Measurements from ENCODE around the gene MYLK4. TPM values are rescaled to one million over a fixed set of nuclear protein-coding genes. Genes with fewer than 3 reads are reported as not detected.

The MYLK4 gene
- total RNA-seq, 1 experiment from 2014 or later: 0.93 TPM

DNA sequence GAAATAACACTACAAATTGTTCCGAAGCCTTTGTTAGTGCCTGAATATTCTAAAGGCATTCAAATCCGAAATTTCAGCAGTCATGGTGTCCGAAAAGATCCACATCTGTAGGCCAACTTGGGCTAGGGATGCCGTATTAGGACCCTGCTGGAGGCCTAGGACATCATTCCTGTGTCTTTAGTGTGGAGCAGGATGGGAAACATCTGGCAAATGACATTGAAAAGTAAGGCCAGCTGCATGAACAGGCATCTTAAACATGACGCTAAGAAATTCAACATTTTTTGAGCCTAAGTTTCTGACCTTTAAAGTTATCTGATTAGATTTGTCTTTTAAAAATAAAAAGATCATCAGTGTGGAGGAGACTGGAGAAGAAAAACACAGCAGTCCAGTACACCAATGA, 91.3 kb downstream of the MYLK4 start:
- intact Hi-C loops (cut with micrococcal nuclease): no loop called here
- Mint-ChIP-seq H3K4me1 (ENCODE audit: insufficient read depth, unreplicated experiment) (peaks cover 28% of the 10 kb centered on the region), H3K27me3 (ENCODE audit: insufficient read depth, unreplicated experiment) (no peaks in the 10 kb centered on the region), H3K27ac (ENCODE audit: low read depth, unreplicated experiment) (peak overlapping the region; percentile 78), H3K9me3 (ENCODE audit: unreplicated experiment) (peaks cover 6% of the 10 kb centered on the region), H3K4me3 (ENCODE audit: unreplicated experiment) (no peak overlapping the region), H3K36me3 (ENCODE audit: insufficient read depth, unreplicated experiment) (no peaks in the 10 kb centered on the region)
- POLR2A ChIA-PET: interaction anchor here (0.6 to 1.7 kb wide), 9 partner anchors 11 to 637 kb away, joined by 3 to 5 read pairs (median 3); partner anchors contain the start of gene WRNIP1
- CTCF ChIA-PET: interaction anchor here (0.9 to 1.9 kb wide), 2 partner anchors 11 to 25 kb away, joined by 3 to 4 read pairs; no protein-coding TSS in a partner anchor
- no TSS peak for BruUV-seq (replicated peaks)
- no peak for DNase-seq (ENCODE audit: unreplicated experiment)
- TF ChIP-seq, protein P1, sequence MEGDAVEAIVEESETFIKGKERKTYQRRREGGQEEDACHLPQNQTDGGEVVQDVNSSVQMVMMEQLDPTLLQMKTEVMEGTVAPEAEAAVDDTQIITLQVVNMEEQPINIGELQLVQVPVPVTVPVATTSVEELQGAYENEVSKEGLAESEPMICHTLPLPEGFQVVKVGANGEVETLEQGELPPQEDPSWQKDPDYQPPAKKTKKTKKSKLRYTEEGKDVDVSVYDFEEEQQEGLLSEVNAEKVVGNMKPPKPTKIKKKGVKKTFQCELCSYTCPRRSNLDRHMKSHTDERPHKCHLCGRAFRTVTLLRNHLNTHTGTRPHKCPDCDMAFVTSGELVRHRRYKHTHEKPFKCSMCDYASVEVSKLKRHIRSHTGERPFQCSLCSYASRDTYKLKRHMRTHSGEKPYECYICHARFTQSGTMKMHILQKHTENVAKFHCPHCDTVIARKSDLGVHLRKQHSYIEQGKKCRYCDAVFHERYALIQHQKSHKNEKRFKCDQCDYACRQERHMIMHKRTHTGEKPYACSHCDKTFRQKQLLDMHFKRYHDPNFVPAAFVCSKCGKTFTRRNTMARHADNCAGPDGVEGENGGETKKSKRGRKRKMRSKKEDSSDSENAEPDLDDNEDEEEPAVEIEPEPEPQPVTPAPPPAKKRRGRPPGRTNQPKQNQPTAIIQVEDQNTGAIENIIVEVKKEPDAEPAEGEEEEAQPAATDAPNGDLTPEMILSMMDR (IDR thresholded peaks at IDR 0.05; ENCODE audit: unreplicated experiment): no peak

DNA sequence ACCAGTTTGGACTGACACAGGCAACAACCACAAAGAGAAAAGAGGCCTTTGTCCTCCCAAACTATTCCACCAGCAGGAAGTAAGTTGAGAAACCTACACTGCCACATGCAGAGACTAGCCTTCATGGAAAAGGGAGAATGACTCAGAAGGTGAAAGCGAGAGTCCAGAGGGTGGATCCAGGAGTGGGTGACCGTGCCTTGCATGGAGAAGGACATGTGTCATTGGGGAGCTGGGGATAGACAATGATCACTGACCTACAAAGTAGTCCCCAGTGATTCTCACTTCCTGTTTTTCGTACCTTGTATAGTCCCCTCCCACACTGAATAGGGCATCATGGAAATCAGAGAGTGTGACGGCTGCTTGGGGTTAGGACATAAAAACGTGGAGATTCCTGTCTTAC, 91.9 kb downstream of the MYLK4 start:
- Mint-ChIP-seq H3K27ac (ENCODE audit: low read depth, unreplicated experiment) (peak overlapping the region; percentile 78), H3K36me3 (ENCODE audit: insufficient read depth, unreplicated experiment) (no peaks in the 10 kb centered on the region), H3K4me3 (ENCODE audit: unreplicated experiment) (no peak overlapping the region), H3K9me3 (ENCODE audit: unreplicated experiment) (peaks cover 6% of the 10 kb centered on the region), H3K4me1 (ENCODE audit: insufficient read depth, unreplicated experiment) (peaks cover 28% of the 10 kb centered on the region), H3K27me3 (ENCODE audit: insufficient read depth, unreplicated experiment) (no peaks in the 10 kb centered on the region)
- intact Hi-C loops (cut with micrococcal nuclease): no loop called here
- ChIA-PET CTCF (interaction anchor here (0.6 to 0.9 kb wide), 2 partner anchors 11 to 24 kb away, joined by 3 read pairs; no protein-coding TSS in a partner anchor), POLR2A (interaction anchor here (0.6 to 1.7 kb wide), 7 partner anchors 12 to 1103 kb away, joined by 3 to 5 read pairs (median 3); no protein-coding TSS in a partner anchor)
- DNase-seq (ENCODE audit: unreplicated experiment): peak; percentile 85
- BruUV-seq (replicated peaks): no TSS peak
- TF ChIP-seq, protein P1 (IDR thresholded peaks at IDR 0.05; ENCODE audit: unreplicated experiment): no peak

DNA sequence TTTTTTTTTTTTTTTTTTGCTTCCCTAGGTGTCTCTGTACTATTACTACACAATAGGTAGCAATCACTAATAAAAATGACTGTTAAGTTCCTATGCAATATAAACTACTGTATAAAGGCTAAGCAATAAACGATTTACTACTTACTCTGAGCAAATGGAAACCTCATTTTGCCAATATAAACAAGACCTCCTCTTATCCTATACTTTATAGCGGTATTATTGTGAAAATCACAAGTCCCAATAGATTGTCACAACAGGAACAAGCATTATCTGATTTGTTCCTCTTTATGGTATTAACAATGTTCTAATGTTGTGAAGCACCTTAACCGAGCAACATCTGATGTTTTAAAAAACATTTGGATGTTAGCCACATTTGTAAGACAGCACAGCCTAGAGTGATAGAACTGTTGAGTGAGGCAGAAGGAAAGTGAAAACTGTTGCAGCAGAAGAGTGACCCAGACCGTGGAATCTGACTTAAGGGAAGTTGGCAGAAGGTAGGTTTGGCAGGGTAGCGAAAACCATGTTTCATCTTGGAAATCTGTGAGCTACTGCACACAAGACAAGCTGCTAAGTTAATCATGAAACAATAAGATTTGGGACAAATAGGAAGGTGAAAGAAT, 94.2 kb downstream of the MYLK4 start:
- no TSS peak for BruUV-seq (replicated peaks)
- no peaks in the 10 kb centered on the region for H3K27me3 Mint-ChIP-seq (ENCODE audit: insufficient read depth, unreplicated experiment)
- peaks cover 26% of the 10 kb centered on the region for H3K9me3 Mint-ChIP-seq (ENCODE audit: unreplicated experiment)
- no peaks in the 10 kb centered on the region for H3K36me3 Mint-ChIP-seq (ENCODE audit: insufficient read depth, unreplicated experiment)
- DNase-seq (ENCODE audit: unreplicated experiment): no peak
- ChIA-PET POLR2A (no interaction called here), CTCF (no interaction called here)
- TF ChIP-seq, protein P1 (IDR thresholded peaks at IDR 0.05; ENCODE audit: unreplicated experiment): no peak
- H3K27ac Mint-ChIP-seq (ENCODE audit: low read depth, unreplicated experiment): no peak overlapping the region
- no peak overlapping the region for H3K4me3 Mint-ChIP-seq (ENCODE audit: unreplicated experiment)
- peaks cover 28% of the 10 kb centered on the region for H3K4me1 Mint-ChIP-seq (ENCODE audit: insufficient read depth, unreplicated experiment)
- intact Hi-C loops (cut with micrococcal nuclease): no loop called here

DNA sequence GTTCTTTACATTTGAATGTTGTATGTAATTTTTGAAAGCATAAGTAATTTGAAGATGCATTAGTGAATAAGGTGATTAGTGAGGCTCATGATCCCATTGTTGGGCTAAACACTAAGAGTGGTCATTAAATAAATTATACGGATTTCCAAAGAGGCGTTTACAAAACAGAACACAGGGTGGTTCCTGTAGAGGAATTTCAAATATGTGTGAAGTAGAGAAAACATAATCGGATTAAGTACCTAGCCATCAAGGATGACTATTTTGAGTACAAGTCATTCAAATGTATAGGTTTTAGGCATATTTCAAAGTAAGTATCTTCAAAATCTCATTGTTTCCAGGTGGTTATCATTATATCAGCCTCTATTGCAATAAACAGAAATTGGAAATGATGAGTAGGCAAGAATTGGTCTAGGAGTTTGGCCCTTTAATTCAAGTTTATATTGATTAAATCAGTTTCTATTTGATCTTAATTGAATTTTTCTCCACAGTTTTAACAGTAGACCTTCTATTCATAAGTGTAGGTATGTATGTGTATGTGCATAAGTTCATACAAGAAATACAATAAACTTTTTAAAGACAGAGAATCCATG, 94.8 kb downstream of the MYLK4 start:
- POLR2A ChIA-PET: no interaction called here
- Mint-ChIP-seq H3K4me1 (ENCODE audit: insufficient read depth, unreplicated experiment) (peaks cover 28% of the 10 kb centered on the region), H3K9me3 (ENCODE audit: unreplicated experiment) (peaks cover 26% of the 10 kb centered on the region), H3K27ac (ENCODE audit: low read depth, unreplicated experiment) (no peak overlapping the region), H3K36me3 (ENCODE audit: insufficient read depth, unreplicated experiment) (no peaks in the 10 kb centered on the region), H3K27me3 (ENCODE audit: insufficient read depth, unreplicated experiment) (no peaks in the 10 kb centered on the region), H3K4me3 (ENCODE audit: unreplicated experiment) (no peak overlapping the region)
- TF ChIP-seq, protein P1 (IDR thresholded peaks at IDR 0.05; ENCODE audit: unreplicated experiment): no peak
- DNase-seq (ENCODE audit: unreplicated experiment): no peak
- CTCF ChIA-PET: no interaction called here
- no TSS peak for BruUV-seq (replicated peaks)
- intact Hi-C loops (cut with micrococcal nuclease): no loop called here
